IMR-90 (cell line): ENCODE data around the gene ERICH6B. TPM values are rescaled to one million over a fixed set of nuclear protein-coding genes. Genes with fewer than 3 reads are reported as not detected.

Experiments
- ATAC-seq: fragments of 200-7000 bp; cut with Tn5 transposase; 2 replicates; pipeline ENCODE4 v1.9.1; 2020; ENCODE audit warnings: low read depth, mild to moderate bottlenecking, moderate library complexity
- BruUV-seq: library from RNA; stranded (reverse); fragments of 400-500 nt; replicated peaks from 2 replicates; lab custom pipeline; 2021; lab: Mats Ljungman, UMichigan
- CTCF ChIA-PET: fragments of 300-600 bp; formaldehyde crosslinking; extraction: SDS; loops from one replicate; lab custom pipeline; 2021; ENCODE audit warnings: antibody characterized with exemption; lab: Yijun Ruan, JAX
- POLR2A ChIA-PET: fragments of 300-600 bp; sonication (Branson Sonifier 250); formaldehyde crosslinking; loops from one replicate; lab custom pipeline; 2022; ENCODE audit warnings: antibody characterized with exemption; ENCODE audit not compliant: unreplicated experiment; lab: Charles Lee
- DNase-seq: peaks from one replicate; pipeline ENCODE4 v3.0.0; 2013
- H2AFZ ChIP-seq: replicated peaks from 2 replicates; pipeline ENCODE3; 2013; ENCODE audit warnings: low read length, mild to moderate bottlenecking; ENCODE audit not compliant: poor library complexity
- H2AK5ac ChIP-seq: 2 replicates; pipeline ENCODE4 v1.6.1; 2013; ENCODE audit warnings: low read depth, low read length, inconsistent platforms
- H2AK9ac ChIP-seq: replicated peaks from 2 replicates; pipeline ENCODE3; 2013; ENCODE audit warnings: mild to moderate bottlenecking, low read depth, low read length, moderate library complexity; ENCODE audit not compliant: poor library complexity
- H2BK120ac ChIP-seq: 2 replicates; pipeline ENCODE4 v1.6.1; 2013; ENCODE audit warnings: low read depth, low read length, inconsistent platforms
- H2BK15ac ChIP-seq: 3 replicates; pipeline ENCODE4 v1.6.1; 2013; ENCODE audit warnings: low read depth, low read length, inconsistent platforms
- H2BK20ac ChIP-seq: 2 replicates; pipeline ENCODE4 v1.6.1; 2013; ENCODE audit warnings: low read depth, mild to moderate bottlenecking, inconsistent platforms, low read length, moderate library complexity
- H2BK5ac ChIP-seq: 2 replicates; pipeline ENCODE4 v1.6.1; 2013; ENCODE audit warnings: mild to moderate bottlenecking, low read depth, low read length, inconsistent platforms; ENCODE audit not compliant: poor library complexity, severe bottlenecking
- H3K14ac ChIP-seq: replicated peaks from 2 replicates; pipeline ENCODE4 v1.6.1; 2013; ENCODE audit warnings: low read depth, low read length, inconsistent platforms
- H3K18ac ChIP-seq: 2 replicates; pipeline ENCODE4 v1.6.1; 2013; ENCODE audit warnings: low read depth, low read length, control low read depth
- H3K23ac ChIP-seq: 2 replicates; pipeline ENCODE4 v1.6.1; 2013; ENCODE audit warnings: low read depth, low read length, inconsistent platforms
- H3K27ac ChIP-seq: 2 replicates; pipeline ENCODE4 v1.5.1; 2013; ENCODE audit warnings: mild to moderate bottlenecking, control low read depth, low read length; ENCODE audit not compliant: insufficient read depth
- H3K27me3 ChIP-seq: 2 replicates; pipeline ENCODE4 v1.6.1; 2013; ENCODE audit warnings: low read length; ENCODE audit not compliant: control insufficient read depth, insufficient read depth
- H3K36me3 ChIP-seq: 2 replicates; pipeline ENCODE4 v1.6.1; 2013; ENCODE audit warnings: low read length, mixed read lengths; ENCODE audit not compliant: control insufficient read depth, insufficient read depth
- H3K4ac ChIP-seq: 2 replicates; pipeline ENCODE4 v1.6.1; 2013; ENCODE audit warnings: low read depth, low read length, inconsistent platforms
- H3K4me1 ChIP-seq: 2 replicates; pipeline ENCODE4 v1.6.1; 2013; ENCODE audit warnings: low read length, mixed read lengths; ENCODE audit not compliant: control insufficient read depth, insufficient read depth
- H3K4me2 ChIP-seq: 2 replicates; pipeline ENCODE4 v1.6.1; 2013; ENCODE audit warnings: low read depth, mild to moderate bottlenecking, control low read depth, low read length, moderate library complexity
- H3K4me3 ChIP-seq: 2 replicates; pipeline ENCODE4 v1.5.1; 2013; ENCODE audit warnings: low read depth, mild to moderate bottlenecking, control low read depth, low read length, moderate library complexity; ENCODE audit not compliant: insufficient read depth
- H3K56ac ChIP-seq: 2 replicates; pipeline ENCODE4 v1.6.1; 2013; ENCODE audit warnings: low read length, inconsistent platforms; ENCODE audit not compliant: insufficient read depth; ENCODE audit errors: extremely low read depth
- H3K79me1 ChIP-seq, 2 experiments: 2 replicates each; pipeline ENCODE4 v1.6.1; 2013; ENCODE audit warnings: low read length in 2 of 2, inconsistent platforms in 1 of 2, low read depth in 1 of 2
- H3K9ac ChIP-seq: 2 replicates; pipeline ENCODE4 v1.6.1; 2013; ENCODE audit warnings: low read depth, low read length, control low read depth
- H3K9me1 ChIP-seq: 2 replicates; pipeline ENCODE4 v1.6.1; 2013; ENCODE audit warnings: low read length, inconsistent platforms; ENCODE audit not compliant: insufficient read depth
- H3K9me3 ChIP-seq: 2 replicates; pipeline ENCODE4 v1.6.1; 2013; ENCODE audit warnings: low read length; ENCODE audit not compliant: control insufficient read depth, insufficient read depth
- H4K20me1 ChIP-seq: 2 replicates; pipeline ENCODE4 v1.6.1; 2013; ENCODE audit warnings: low read length, inconsistent platforms; ENCODE audit not compliant: insufficient read depth
- H4K5ac ChIP-seq: 2 replicates; pipeline ENCODE4 v1.6.1; 2013; ENCODE audit warnings: mild to moderate bottlenecking, low read depth, low read length, control low read depth
- H4K8ac ChIP-seq, 2 experiments: 2 replicates each; pipeline ENCODE4 v1.6.1; 2013; ENCODE audit warnings: low read depth in 2 of 2, low read length in 2 of 2, control low read depth in 1 of 2, inconsistent platforms in 1 of 2
- H4K91ac ChIP-seq: 2 replicates; pipeline ENCODE4 v1.6.1; 2013; ENCODE audit warnings: low read depth, low read length, inconsistent platforms; ENCODE audit not compliant: insufficient read depth
- CHD1 ChIP-seq: IDR thresholded peaks from 2 replicates; pipeline ENCODE4 v1.6.1; 2012; ENCODE audit warnings: low read depth, low read length, improper control_type of control experiment
- ELK1 ChIP-seq: fragments of 150-350 bp; IDR thresholded peaks from 2 replicates; pipeline ENCODE4 v1.6.1; 2016; ENCODE audit warnings: low read depth, mild to moderate bottlenecking, low read length, moderate library complexity, borderline replicate concordance
- MAFK ChIP-seq: IDR thresholded peaks from 2 replicates; pipeline ENCODE4 v1.6.1; 2012; ENCODE audit warnings: low read depth, low read length, improper control_type of control experiment
- POLR2A ChIP-seq: IDR thresholded peaks from 2 replicates; pipeline ENCODE4 v1.6.1; 2012; ENCODE audit warnings: mild to moderate bottlenecking, low read depth, low read length
- RCOR1 ChIP-seq: IDR thresholded peaks from 2 replicates; pipeline ENCODE4 v1.6.1; 2012; ENCODE audit warnings: mild to moderate bottlenecking, low read length, improper control_type of control experiment; ENCODE audit not compliant: insufficient replicate concordance
- RFX5 ChIP-seq: IDR thresholded peaks from 2 replicates; pipeline ENCODE4 v1.8.0; 2012; ENCODE audit warnings: low read depth, mild to moderate bottlenecking, low read length, moderate library complexity
- SMC3 ChIP-seq: fragments of 150-350 bp; IDR thresholded peaks from 2 replicates; pipeline ENCODE4 v1.6.1; 2016; ENCODE audit warnings: low read depth, mild to moderate bottlenecking, antibody characterized with exemption, low read length, moderate library complexity
- WGBS, 2 experiments: methylation state at CpG; one replicate each; pipeline versions ENCODE4 v1.1.5 to v1.1.7; 2013; ENCODE audit warnings: missing lambda C conversion rate in 2 of 2; ENCODE audit not compliant: insufficient read length in 1 of 2; ENCODE audit errors: extremely low coverage in 2 of 2; 5-methylcytosine and 5-hydroxymethylcytosine counted together
- dilution Hi-C: fragments of 300-500 bp; cut with HindIII; formaldehyde crosslinking; loops from one replicate; pipeline ENCODE4 v1.14.3; 2018; ENCODE audit warnings: low sequenced_read_pairs; ENCODE audit not compliant: unreplicated experiment
- in situ Hi-C: fragments of 300-500 bp; cut with MboI; formaldehyde crosslinking; loops from 3 replicates; pipeline ENCODE4 v1.14.3; 2019; ENCODE audit warnings: low sequenced_read_pairs, inconsistent platforms, mixed read lengths
- intact Hi-C: fragments of 100-400 bp; cut with micrococcal nuclease; formaldehyde crosslinking; loops from 2 replicates; pipeline ENCODE4 v1.10.0; 2022
- polyA plus RNA-seq, 3 experiments: library from polyadenylated mRNA; depleted of rRNA; stranded (reverse); fragments of >200 nt; gene quantifications; 2 replicates each; pipeline ENCODE4 v1.2.3, GENCODE V29; 2012; ENCODE audit warnings: low replicate concordance in 1 of 3
- total RNA-seq: library from RNA; depleted of rRNA; stranded (reverse); fragments of >200 nt; gene quantifications from 2 replicates; pipeline ENCODE4 v1.2.3, GENCODE V29; 2012
- TF ChIP-seq, protein P1 (sequence below): conservative IDR thresholded peaks from 2 replicates; pipeline ENCODE4 v1.5.1; 2012; ENCODE audit warnings: mild to moderate bottlenecking, low read depth, low read length, improper control_type of control experiment

Gene ERICH6B
- total and polyA plus RNA-seq, 2 of the 4 experiments (the other 2 are of a cell fraction): not detected

DNA sequence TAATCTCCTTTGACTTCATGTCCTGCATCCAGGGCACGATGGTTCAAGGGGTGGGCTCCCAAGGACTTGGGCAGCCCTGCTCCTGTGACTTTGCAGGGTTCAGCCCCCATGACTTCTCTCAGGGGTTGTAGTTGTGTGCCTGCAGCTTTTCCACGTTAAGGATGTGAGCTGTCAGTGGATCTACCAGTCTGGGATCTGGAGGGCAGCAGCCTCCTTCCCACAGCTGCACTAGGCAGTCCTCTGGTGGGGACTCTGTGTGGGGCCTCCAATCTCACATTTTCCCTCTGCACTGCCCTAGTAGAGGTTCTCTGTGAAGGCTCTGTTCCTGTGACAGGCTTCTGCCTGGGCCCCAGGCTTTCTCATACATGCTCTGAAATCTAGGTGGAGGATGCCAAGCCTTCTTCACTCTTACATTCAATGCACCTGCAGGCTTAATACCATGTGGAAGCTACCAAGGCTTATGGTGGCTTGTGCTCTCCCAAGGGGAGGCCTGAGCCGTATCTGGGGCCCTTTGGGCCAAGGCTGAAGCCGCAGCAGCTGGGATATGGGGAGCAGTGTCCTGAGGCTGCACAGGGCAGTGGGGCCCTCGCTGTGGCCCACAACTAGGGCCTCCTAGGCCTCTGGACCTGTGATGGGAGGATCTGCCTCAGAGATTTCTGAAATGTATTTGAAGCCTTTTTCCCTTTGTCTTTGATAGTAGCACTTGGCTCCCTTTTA lies 39.3 kb upstream of the ERICH6B start:
- Histone ChIP-seq H2AK5ac (no peak overlapping the region), H3K79me1 (no peaks in the 10 kb centered on the region), H3K4me3 (no peak overlapping the region), H4K8ac (no peak overlapping the region), H3K9me3 (no peaks in the 10 kb centered on the region), H3K23ac (no peak overlapping the region), H4K5ac (no peak overlapping the region), H4K20me1 (no peaks in the 10 kb centered on the region), H3K18ac (no peak overlapping the region), H3K27me3 (no peaks in the 10 kb centered on the region), H2BK120ac (no peak overlapping the region), H4K91ac (no peak overlapping the region), H3K4ac (no peak overlapping the region), H2BK15ac (no peak overlapping the region), H3K36me3 (no peaks in the 10 kb centered on the region), H3K4me1 (no peaks in the 10 kb centered on the region), H3K4me2 (no peak overlapping the region), H2AK9ac (no peak overlapping the region), H3K27ac (no peak overlapping the region), H3K9me1 (no peaks in the 10 kb centered on the region), H3K9ac (no peak overlapping the region), H2BK20ac (no peak overlapping the region), H3K56ac (no peak overlapping the region), H2AFZ (no peak overlapping the region), H3K14ac (no peak overlapping the region), H2BK5ac (no peak overlapping the region)
- in situ Hi-C loops (no loop called here), intact Hi-C loops (no loop called here), dilution Hi-C loops (no loop called here)
- POLR2A ChIA-PET: no interaction called here
- TF ChIP-seq CHD1 (no peak), SMC3 (no peak), MAFK (no peak), RCOR1 (no peak), RFX5 (no peak), POLR2A (no peak), ELK1 (no peak)
- TF ChIP-seq, protein P1, sequence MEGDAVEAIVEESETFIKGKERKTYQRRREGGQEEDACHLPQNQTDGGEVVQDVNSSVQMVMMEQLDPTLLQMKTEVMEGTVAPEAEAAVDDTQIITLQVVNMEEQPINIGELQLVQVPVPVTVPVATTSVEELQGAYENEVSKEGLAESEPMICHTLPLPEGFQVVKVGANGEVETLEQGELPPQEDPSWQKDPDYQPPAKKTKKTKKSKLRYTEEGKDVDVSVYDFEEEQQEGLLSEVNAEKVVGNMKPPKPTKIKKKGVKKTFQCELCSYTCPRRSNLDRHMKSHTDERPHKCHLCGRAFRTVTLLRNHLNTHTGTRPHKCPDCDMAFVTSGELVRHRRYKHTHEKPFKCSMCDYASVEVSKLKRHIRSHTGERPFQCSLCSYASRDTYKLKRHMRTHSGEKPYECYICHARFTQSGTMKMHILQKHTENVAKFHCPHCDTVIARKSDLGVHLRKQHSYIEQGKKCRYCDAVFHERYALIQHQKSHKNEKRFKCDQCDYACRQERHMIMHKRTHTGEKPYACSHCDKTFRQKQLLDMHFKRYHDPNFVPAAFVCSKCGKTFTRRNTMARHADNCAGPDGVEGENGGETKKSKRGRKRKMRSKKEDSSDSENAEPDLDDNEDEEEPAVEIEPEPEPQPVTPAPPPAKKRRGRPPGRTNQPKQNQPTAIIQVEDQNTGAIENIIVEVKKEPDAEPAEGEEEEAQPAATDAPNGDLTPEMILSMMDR: no peak
- no TSS peak for BruUV-seq
- 50% methylated on average over 1 of the region's 5 CpGs; no CpG with 5 or more reads in 1 of the 2 experiments for WGBS, 2 experiments
- ATAC-seq (no peak), DNase-seq (no peak)
- CTCF ChIA-PET: no interaction called here
